CD4-positive, alpha-beta T cell treated with Interleukin-15 for 1 hour (primary cell): ENCODE measurements around the gene ZIC1.

Source experiments
- DNase-seq: peaks from one replicate; pipeline ENCODE4 v3.0.0-alpha.2; 2020

The ZIC1 gene

GRCh38 chr3:147380977-147381376, 28.2 kb upstream of the ZIC1 start:
- no peak for DNase-seq

- DNase-seq = no peak
These were observed 27.6 kb upstream of the ZIC1 start for GRCh38 chr3:147381596-147381995.

GRCh38 chr3:147383617-147384016, 25.5 kb upstream of the ZIC1 start:
- no peak for DNase-seq

- DNase-seq = no peak
These were observed 24.7 kb upstream of the ZIC1 start for GRCh38 chr3:147384210-147385058.

GRCh38 chr3:147385059-147386012, 23.8 kb upstream of the ZIC1 start:
- no peak for DNase-seq

GRCh38 chr3:147387291-147387884, 21.8 kb upstream of the ZIC1 start:
- no peak for DNase-seq

- DNase-seq = no peak
These were observed 21.1 kb upstream of the ZIC1 start for GRCh38 chr3:147387885-147388699.

GRCh38 chr3:147388700-147389580, 20.2 kb upstream of the ZIC1 start:
- DNase-seq = no peak

- DNase-seq = no peak
These were observed 19.4 kb upstream of the ZIC1 start for GRCh38 chr3:147389717-147390116.

- no peak for DNase-seq
These were observed 18.3 kb upstream of the ZIC1 start for GRCh38 chr3:147390589-147391569.

GRCh38 chr3:147391781-147392624, 17.2 kb upstream of the ZIC1 start:
- DNase-seq = no peak

- no peak for DNase-seq
These were observed 16.6 kb upstream of the ZIC1 start for GRCh38 chr3:147392625-147392946.

GRCh38 chr3:147393261-147393942, 15.8 kb upstream of the ZIC1 start:
- DNase-seq = no peak

GRCh38 chr3:147393943-147394883, 15.0 kb upstream of the ZIC1 start:
- no peak for DNase-seq

- DNase-seq = no peak
These were observed 14.3 kb upstream of the ZIC1 start for GRCh38 chr3:147394884-147395225.

- DNase-seq = no peak
These were observed 13.1 kb upstream of the ZIC1 start for GRCh38 chr3:147395899-147396711.

- DNase-seq = no peak
These were observed 12.5 kb upstream of the ZIC1 start for GRCh38 chr3:147396712-147397046.
